ENCODE measurements around the gene PXYLP1.
"Not testable (repeated sequence)": the region's sequence is repeated elsewhere in the genome, so short reads cannot be mapped to it uniquely, and the experiment has no call there.

The PXYLP1 gene

DNA sequence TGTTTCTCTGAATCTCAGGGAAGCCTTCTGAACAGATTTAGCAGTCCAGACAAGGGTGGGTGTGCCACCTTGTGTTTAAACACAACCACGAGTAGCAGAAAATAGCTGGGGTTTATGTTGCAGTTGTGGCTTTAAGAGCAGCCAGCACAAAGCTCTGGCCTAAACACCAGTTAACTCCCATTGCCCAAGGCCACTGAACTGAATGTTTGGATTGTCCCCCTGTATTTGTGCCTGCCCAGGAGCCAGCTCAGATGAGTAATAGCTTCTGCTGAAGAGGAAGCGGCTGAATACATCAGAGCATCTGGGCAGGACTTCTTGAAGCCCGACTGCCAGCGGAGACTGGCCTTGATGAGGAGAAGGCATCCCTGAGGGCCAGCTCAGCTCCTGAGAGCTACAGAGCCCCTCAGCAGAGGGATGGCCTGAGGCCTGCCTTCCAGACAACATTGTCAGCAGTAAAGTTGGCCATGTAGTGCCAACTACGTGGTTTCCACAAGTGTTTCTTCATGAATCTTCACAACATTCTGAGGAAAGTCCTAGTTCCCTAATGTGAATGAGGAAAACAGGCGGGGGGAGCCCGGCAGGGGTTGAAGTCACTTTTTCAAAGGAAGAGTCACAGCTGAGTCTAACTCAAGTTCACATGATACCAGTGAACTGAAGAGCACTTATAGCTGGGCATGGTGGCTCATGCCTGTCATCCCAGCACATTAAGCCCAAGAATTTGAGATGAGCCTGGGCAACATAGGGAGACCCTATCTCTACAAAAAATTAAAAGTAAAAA is 70.9 kb downstream of the PXYLP1 start:
- FAIRE-seq: no peak

DNA sequence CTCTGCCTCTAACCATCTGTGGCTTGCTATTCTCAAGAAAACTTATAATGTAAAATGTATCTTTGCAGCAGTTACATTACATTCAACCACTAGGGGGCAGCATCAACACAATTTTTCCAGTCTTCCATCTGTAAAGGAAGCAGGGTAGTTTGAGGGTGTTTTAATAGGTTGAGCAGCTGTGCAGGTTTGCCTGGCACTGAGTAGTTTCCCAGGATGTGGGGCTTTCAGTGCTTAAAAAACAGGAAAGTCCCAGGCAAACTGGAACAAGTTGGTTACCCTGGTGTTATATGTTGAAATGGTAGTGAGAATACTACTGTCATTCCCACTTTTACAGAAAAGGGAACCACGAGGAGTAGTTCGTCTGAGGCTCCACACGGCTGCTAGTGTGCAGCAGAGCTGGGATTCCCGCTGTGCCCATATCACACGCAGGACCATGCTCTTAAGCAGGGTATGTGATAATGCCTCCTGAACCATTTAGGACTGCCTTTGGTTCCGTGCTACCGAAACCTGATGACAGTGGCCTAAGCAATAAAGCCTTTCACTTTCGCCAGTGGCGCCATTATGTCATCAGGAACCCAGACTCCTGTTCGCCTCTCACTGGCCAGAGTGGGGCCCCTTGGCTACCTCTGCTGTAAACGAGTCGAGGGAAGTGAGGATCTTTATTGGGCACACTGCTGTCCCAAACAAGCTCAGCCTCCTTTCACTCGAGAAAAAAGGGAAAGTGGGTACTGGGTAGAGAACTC is 72.0 kb downstream of the PXYLP1 start:
- FAIRE-seq: peak; percentile 77

DNA sequence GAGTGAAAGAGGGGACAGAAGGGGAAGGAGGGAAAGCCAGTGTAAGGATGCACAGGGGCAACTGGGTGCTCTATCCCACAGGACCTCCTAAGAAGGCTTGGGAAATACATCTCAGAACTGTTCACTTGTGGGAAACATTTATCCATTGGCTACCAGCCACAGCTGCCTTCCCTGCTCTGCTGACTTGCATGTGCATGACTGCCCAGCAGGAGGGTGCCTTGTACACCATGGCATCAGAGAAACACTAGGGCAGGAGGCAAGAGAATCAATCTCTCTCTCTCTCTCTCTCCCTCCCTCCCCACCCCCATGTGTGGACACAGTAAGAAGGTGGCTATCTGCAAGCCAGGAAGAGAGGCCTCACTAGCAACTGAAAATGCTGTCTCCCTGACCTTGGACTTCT is 73.8 kb downstream of the PXYLP1 start:
- no peak for FAIRE-seq

DNA sequence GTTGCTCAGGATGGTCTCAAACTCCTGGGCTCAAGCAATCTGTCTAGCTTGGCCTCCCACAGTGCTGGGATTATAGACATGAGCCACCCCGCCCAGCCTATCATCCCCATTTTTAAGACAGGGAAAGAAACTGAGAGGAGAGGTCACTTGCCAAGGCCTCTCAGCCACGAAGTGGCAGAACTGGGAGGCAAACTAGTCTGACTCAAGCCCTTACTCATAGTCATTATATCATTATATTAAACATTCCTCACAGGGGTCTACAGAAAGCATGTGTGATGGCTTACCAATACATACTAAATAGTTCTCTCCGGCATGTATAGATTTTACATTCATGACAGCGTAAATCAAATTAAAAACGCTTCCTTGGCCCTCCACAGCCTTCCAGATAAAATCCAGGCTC is 74.7 kb downstream of the PXYLP1 start:
- FAIRE-seq: no peak

DNA sequence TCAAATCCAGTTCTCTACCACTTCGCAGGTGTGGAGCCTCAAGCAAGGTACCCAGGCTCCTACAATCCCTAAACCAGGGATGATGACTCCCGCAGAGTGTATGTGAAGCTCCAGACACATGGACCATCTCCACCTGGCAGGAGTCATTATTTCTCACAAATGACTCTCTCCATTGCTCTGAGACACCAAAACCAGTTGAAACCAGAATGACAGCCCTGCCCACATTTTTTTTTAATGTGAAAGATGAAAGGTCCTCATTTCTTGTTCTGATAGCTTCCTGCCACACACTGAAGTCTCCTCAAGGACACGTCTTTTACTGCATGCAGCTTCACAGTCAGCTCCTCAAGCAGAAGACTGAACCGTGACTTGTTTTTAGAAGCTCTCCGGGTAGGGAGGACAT is 75.3 kb downstream of the PXYLP1 start:
- FAIRE-seq: no peak

DNA sequence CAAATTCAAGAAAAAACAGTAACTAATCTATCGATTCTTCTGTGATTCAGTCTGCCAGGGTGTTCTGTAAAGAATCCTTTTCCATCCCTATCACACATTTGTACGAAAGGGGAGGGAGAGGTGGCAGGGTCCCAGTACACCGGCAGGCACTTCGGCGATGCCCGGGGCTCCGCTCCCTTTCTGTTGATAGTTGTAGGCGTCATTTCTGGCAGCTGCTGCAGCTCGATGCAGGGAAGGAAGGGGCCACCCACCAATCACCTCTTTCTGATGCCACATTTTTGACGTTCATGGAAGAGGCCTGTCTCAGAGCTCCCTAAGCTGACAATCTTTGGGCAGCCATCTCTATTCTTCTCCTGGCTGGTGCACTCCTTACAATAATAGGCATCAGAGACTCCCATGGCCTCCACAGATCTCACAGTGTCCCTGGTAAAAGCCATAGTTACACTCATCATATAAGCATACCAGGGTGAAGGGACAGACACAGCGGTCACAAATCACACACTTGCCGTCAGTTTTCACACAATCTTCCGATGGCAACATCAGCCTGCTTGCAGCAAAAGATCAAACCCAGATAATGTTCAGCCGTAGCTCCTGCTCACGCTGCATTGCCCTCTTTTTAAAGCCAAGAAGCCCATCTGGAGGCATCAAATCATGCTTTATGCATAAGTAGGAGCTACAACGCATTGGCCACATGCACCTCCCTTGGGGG is 75.9 kb downstream of the PXYLP1 start:
- FAIRE-seq: no peak

DNA sequence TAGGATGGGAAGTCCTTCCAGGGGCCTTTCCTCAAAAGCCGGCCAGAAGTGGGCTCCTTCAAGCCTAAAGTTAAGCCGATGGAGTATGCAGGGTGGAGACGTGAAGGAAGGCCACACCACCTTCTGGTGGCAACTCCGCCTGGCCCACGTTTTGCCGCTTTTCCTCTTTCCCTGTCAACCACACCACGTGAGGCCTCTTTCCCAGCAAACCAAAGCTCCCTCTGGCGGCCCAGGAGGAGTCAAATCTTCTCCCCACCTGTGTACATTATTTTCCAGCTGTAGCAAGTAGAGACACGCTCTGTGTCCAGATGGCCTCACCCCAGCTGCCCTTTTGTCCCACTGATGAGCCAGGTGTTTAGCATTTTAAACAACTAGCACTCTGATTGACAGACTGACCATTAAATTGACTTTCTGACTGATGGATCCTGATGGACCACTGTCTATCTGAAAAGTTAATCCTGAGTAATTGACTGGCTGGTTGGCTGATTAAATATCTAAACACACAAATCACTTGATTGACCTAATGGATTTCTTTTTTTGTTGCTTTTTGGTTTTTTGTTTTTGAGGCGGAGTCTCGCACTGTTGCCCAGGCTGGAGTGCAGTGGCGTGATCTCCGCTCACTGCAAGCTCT is 77.1 kb downstream of the PXYLP1 start:
- FAIRE-seq: no peak

DNA sequence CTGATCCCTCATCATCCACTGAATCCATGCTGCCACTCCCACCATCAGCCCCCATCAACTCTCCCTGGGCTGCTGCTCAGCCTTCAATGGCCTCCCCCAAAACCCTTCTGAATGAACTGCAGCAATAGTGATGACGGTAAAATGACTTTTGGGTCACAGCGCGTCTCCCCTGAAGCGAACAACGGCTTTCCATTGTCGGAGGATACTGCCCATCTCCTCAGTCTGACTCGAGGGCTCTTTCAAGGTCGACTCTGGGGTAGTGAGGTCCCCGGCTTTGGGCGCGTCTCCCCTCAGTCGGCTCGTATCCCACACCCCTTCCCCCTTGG is 79.5 kb downstream of the PXYLP1 start:
- no peak for FAIRE-seq

DNA sequence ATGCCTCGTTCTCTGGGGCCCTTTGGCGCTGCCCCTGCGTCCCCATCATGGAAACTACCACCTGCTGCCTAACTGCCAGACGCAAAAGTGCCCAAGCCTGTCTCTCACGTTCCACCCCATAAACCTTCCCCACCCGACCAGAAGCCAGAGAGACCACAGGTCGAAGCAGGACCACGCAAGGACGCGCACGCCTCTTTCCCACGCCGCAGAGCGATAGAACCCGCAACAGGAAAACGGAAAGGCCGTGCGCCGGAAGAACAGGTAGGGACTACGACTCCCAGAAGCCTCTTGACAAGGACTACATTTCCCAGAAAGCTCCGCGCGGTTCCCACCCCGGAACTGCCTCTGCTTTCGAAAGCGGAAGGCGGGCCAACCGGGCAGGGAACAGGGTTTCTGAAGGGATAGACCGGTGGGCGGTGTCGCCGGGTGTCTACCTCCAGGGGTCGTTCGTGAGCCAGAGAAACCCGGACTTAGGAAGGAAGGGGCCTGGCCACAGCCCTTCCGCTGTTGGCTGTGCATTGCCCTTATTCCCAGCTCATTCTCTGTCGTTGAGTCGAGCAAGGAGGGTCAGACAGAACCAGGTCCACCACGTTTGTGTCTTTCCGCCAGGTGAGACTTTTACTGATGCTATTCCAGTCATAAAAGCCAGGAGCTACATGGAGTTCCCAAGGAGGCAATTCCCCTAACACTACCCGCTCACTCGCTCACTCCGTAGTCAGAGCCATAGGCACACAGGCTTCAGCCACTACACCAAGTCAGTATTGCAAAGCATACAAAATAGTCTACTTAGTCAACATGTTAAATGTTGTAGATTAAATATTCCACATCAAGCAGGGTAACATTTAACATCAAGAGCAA is 80.1 kb downstream of the PXYLP1 start:
- FAIRE-seq: peak; percentile 95

DNA sequence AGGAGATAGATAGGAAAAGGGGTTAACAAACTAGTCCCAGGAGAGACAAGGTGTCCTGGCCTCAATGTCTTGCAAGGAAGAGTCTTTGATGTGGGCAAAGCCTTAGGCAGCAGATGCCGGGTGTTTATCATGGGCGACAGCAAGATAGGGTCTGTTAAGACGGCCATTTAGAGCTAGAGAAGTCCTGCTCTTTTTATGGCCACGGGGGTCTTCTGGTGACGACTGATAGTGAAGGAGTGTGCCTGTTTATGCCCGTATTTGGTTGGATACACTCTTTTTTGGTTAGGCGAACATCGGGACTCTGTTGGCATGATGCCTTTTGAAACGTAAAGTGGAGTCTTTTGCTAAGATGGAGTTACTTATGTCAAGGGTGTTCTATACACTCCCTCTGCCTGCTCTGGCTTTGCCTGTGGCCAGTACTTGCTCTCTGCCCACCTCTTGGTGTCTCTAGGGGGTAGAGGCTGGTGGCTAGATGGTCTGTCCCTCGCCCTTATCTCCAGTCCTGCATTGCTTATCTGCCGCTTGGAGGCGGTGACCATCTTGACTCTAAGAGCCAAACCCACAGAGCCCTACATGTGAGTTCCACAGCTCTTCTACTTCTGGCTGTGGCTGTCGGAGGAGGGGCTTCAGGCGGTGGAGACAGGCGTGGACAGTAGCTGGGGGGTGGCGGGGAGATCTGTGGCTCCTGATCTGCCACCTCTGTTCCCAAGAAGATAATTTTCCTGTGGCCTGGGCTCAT is 80.9 kb downstream of the PXYLP1 start:
- FAIRE-seq: no peak

DNA sequence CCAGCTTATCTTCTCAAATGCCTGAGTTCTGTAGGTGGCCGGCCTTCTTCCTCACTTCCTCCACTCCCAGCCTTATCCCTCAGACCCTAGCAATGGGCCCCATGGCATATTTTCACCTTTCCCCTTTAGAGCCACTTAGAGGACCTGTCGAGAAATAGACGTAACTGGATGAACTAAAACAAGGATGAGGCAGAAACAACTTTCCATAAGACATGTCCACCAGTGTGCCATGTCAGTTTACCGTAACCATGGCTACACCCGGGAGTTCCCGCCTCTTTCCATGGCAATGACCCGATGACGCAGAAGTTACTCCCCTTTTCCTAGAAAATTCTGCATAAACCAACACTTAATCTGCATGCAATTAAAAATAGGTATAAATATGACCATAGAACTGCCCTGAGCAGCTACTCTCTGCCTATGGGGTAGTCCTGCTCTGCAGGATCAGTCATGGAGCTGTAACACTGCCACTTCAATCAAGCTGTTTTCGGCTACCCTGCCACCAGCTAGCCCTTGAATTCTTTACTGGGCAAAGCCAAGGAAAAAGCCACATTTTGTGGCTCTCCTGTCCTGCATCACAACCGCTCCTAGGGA is 81.6 kb downstream of the PXYLP1 start:
- no peak for FAIRE-seq

DNA sequence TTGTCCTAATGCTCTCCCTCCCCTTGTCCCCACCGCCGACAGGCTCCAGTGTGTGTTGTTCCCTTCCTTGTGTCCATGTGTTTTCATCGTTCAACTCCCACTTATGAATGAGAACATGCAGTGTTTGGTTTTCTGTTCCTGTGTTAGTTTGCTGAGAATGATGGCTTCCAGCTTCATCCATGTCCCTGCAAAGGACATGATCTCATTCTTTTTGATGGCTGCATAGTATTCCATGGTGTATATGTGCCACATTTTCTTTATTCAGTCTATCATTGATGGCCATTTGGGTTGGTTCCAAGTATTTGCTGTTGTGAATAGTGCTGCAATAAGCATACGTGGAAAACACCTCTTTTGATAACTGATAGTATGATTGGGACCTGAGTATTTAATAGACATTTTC is 82.8 kb downstream of the PXYLP1 start:
- FAIRE-seq: not testable (repeated sequence)

DNA sequence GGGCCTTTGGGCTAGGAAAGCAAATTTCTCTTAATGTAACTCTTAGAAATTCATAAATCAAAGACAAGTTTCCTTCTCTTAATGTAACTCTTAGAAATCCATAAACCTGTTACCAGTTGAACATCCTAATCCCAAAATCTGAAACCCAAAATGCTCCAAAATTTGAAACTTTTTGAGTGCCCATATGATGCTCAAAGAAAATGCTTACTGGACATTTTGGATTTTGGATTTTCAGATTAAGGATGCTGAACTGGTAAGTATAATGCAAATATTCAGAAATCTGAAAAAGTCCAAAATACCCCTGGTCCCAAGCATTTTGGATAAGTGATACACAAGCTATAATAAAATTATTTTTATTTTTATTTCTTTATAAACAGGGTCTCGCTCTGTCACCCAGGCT is 85.2 kb downstream of the PXYLP1 start:
- FAIRE-seq: no peak

DNA sequence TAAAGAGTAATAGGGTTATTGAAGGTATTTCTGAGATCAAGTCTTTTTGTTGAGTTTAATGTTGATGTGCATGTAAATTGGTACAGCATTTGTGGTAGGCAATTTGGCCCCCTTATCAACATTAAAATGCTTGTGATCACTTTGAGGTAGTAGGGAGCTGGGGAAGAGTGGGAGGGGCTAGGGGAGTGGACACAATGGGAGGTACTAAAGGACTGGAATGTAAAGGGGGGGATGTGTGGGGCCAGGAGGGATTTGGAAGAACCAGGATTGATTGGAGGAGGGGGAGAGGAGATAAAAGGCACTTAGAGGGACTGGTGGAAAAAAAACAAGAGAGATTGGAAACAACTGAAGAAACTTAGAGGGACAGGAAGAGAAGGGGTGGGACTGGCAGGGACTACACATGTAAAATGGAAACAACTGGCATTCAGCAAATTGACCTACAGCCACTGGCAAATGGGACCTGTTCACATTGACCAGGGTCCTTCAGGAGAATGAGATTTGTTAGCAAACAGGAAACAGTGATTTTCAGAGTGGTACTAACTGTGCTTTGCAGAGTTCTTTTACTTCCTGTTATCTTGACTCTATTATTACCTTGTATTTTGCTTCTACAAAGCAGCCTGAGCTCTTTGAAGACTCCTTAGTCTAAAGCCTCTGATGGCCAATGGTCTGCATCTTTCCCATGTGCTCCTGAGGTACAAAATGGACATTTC is 88.9 kb downstream of the PXYLP1 start:
- no peak for FAIRE-seq

DNA sequence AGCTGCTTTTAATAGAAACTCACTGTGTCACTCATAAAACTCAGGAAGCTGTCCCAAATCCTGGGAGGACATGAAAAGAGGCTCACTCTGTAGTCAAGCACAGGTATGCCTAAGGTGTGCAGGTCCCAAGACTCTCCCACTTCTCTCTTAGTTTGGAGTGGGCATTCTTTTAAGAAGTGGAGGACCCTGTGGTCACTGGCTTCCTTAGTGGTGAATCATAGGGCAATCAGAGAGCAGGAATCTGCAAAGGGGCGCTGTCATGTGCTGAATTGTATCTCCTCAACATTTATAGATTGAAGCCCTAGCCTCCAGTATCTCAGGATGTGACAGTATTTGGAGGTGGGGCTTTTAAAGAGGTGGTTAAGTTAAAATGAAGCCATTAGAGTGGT is 89.5 kb downstream of the PXYLP1 start:
- FAIRE-seq: no peak

DNA sequence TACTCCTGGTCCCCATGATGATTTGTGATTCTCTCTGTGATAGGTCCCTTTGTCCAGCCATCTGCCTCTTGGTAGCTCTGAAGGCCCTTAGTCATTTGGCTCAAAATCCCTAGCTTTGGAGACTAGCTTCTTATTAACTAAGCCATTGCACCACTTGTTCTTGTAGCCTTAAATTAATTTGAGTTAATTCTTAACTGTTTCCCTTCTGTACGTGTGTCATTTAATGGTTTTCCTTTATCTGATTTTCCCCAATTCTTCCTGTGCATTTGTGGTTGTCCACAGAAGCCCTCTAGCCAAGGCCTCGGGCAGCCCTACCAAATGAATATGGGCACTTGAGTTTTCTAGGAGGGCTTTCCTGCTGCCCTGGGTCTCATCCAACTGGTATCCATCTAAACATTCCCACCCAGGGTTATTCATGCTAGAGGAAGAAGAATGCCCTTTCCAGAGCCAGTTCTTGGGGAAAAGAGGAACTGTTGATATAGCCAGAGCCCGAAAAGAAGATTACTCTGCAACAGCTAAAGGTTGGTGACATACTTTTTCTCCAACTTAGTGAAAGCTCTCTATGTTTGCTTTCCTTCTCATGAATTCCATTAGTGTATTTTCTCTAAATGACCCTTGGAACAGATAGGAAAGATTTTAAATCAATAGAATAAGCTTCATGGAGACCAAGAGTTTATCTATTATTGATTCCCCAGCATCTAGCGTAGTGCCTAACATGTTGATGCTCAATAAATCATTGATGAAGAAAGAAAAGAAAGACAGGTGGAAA is 92.5 kb downstream of the PXYLP1 start:
- FAIRE-seq: no peak

DNA sequence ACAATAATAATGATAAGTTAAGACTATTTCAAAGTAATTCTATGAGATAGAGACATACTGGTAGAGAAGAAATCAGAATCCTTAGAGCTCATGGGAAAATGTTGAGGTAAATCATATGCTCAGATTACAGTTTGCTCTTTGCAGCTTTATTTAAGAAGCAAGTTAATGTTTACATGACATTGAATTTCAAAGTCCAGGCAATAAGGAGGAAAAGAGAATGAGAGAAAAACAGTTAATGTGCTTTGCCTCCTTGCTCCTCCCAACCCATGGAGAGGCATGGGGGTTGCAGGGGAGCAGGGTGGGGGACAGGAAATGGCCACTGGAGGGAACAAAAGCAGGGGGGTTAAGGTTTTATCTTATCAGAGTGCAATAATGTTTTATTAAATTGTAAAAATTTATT is 94.5 kb downstream of the PXYLP1 start:
- no peak for FAIRE-seq

DNA sequence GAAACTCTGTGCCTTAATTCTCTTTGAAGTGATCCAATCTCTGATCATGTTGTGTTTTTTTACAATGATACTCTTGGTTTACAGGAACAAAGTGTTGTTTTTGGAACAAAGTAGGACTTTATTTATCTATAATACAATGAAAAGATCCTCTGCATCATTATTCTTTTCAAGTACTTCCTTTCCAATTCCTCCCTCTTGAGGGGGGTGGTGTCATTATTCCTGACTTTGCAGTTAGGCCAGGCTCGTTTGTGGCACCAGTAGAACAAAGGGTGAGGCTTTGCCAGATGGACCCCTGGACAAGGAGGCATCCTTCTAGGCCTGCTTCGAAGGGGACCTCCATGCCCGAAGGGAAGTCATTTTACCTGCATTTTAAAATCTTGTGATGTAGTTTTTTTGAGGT is 95.0 kb downstream of the PXYLP1 start:
- FAIRE-seq: no peak

DNA sequence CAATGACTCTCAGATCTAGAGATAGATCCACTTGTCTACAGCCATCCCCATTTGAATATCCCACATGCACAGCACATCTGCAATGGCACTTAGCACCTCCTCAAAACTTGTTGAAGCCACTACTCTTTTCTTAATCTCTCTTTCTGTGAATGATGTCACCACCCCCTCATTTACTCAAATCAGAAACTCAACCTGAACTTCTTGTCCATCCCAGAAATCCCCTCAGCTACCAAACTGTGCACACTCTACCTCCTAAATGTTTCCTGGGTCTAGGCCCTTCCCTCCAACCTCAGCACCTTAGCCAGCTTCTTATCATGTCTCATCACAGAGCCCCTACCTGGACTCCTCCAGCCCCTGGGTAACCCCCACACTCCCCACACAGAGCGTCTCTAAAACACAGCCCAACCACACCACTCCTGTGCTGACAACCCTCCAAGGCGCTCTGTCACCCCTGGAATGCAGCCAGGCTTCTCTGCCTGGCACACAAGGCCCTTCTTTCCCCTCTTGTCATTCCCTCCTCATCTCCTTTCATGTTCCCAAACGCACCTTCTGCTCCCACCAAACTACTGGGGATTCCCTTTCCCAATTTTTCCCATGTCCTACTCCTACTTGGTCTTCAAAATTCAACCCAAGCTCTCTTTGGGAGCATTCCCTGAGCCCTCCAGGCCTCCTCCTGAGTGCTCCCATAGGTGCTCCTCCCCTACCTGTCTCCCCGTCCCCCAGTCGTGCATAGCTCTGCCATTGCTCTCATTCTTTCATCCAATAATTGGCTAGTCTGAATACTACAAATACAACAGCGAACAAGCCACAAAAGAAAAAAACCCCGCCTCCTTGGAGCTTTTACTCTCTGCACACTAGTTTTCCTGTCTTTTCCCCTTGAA is 96.9 kb downstream of the PXYLP1 start:
- no peak for FAIRE-seq
